Gastrocnemius medialis (tissue), 4 donors: ENCODE data around the gene ISLR.

Experiments
- POLR2A ChIP-seq, 2 donors: fragments of 450-650 bp; IDR thresholded peaks; one replicate each; pipeline ENCODE4 v1.6.1; 2017; ENCODE audit warnings: antibody characterized with exemption in 2 of 2, mild to moderate bottlenecking in 2 of 2, moderate library complexity in 2 of 2
- TF ChIP-seq, protein P1 (sequence below), 5 experiments: fragments of 450-650 bp in 3 of 5; fragments of 200-600 bp in 2 of 5; sonication (generic) in 2 of 5; IDR thresholded peaks in 4 of 5; conservative IDR thresholded peaks in 1 of 5; 1 replicate in 4 of 5; 2 replicates in 1 of 5; pipeline ENCODE4 v1.5.1; 2016 to 2019; ENCODE audit warnings: antibody characterized with exemption in 5 of 5, mild to moderate bottlenecking in 3 of 5, moderate library complexity in 3 of 5

DNA sequence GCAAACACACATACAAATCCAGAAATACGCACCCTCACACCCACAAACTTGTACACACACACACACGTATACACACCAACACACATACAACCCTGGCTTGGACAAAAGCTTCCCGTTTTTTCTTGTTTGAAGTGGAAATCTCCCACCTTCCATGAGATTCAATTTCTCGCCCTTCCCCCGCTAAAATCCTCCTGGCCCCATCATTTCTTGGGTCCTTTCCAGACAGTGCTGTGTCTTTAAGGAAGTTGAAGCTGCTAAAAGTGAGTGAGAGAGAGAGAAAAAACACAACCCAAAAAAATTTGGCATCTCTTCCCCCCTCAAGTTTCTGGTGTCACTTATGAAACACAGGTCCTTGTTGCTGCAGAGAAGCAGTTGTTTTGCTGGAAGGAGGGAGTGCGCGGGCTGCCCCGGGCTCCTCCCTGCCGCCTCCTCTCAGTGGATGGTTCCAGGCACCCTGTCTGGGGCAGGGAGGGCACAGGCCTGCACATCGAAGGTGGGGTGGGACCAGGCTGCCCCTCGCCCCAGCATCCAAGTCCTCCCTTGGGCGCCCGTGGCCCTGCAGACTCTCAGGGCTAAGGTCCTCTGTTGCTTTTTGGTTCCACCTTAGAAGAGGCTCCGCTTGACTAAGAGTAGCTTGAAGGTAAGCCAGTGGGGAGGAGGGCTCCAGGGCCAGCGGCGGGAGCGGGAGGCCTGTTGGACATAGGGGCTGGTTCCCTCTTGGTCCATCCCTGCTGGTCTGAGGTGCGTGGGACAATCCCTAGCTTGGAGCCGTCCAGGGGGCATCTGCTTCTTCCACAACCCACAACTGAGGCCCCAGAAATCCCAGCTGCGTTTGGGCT, at the start of gene ISLR:
- TF ChIP-seq, protein P1, sequence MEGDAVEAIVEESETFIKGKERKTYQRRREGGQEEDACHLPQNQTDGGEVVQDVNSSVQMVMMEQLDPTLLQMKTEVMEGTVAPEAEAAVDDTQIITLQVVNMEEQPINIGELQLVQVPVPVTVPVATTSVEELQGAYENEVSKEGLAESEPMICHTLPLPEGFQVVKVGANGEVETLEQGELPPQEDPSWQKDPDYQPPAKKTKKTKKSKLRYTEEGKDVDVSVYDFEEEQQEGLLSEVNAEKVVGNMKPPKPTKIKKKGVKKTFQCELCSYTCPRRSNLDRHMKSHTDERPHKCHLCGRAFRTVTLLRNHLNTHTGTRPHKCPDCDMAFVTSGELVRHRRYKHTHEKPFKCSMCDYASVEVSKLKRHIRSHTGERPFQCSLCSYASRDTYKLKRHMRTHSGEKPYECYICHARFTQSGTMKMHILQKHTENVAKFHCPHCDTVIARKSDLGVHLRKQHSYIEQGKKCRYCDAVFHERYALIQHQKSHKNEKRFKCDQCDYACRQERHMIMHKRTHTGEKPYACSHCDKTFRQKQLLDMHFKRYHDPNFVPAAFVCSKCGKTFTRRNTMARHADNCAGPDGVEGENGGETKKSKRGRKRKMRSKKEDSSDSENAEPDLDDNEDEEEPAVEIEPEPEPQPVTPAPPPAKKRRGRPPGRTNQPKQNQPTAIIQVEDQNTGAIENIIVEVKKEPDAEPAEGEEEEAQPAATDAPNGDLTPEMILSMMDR (IDR thresholded peaks at IDR 0.05 in 4 of 5, conservative IDR thresholded peaks at IDR 0.05 in 1 of 5): no peak
- peak in 1 of 2 donors; percentile 15 for TF ChIP-seq POLR2A (IDR thresholded peaks at IDR 0.05)
